Stimulated activated naive CD8-positive, alpha-beta T cell treated with anti-CD3 and anti-CD28 coated beads, Interleukin-15, Interleukin-2, amounts not matched to agents 100 U/mL and 50 U/mL, for 24 hours (primary cell): ENCODE results near the gene CLEC10A.
"Not testable (repeated sequence)": the region's sequence is repeated elsewhere in the genome, so short reads cannot be mapped to it uniquely, and the experiment has no call there.

Experiments used
- ATAC-seq: fragments of 150-1000 bp; cut with Tn5 transposase; one replicate; pipeline ENCODE4 v1.10.0; 2021
- DNase-seq: peaks from one replicate; pipeline ENCODE4 v3.0.0; 2021

The CLEC10A gene, protein sequence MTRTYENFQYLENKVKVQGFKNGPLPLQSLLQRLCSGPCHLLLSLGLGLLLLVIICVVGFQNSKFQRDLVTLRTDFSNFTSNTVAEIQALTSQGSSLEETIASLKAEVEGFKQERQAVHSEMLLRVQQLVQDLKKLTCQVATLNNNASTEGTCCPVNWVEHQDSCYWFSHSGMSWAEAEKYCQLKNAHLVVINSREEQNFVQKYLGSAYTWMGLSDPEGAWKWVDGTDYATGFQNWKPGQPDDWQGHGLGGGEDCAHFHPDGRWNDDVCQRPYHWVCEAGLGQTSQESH

DNA sequence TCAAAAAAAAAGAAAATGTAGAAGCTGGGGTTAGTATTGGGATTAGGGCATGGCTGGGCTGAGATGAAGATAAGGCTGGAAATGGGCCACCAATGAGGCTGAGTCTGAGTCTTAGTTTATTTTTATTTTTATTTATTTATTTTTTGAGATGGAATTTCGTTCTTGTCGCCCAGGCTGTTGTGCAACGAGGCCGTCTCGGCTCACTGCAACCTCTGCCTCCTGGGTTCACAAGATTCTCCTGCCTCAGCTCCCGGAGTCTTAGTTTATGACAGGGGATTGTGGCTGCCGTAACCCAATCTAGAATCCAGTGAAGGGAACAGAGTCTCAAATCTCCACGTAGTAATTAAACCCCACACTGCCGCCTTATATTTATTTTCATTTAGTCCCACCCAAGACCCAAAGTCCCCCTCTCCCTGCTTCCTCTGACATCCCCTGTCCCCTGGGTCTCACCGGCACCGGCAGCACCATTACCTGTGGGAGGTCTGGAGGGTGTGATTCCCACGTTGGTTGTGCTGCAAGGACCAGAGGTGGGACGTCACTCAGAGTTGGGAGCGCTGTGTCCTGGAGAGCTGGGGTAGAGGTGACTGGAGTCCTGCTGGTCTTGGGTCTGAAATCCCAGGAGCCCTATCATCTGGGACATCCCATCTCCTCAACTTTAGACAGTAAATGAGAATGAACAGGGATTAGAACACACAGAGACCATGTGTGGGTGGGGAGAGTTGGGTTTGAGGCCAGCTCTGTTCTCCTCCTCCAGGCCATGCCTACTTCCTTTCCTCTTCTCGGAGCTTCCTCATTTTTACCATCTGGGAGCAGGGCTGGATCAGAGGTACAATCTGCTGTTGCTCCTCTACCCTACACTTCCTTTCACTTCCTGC is at the start of gene CLEC10A:
Gene CLEC10A, minus strand, starts transcription at position 671 of the 875 bp plus-strand sequence. CDS start 1,439 bp downstream, outside the sequence.
- DNase-seq (no peak), ATAC-seq (no peak)

DNA sequence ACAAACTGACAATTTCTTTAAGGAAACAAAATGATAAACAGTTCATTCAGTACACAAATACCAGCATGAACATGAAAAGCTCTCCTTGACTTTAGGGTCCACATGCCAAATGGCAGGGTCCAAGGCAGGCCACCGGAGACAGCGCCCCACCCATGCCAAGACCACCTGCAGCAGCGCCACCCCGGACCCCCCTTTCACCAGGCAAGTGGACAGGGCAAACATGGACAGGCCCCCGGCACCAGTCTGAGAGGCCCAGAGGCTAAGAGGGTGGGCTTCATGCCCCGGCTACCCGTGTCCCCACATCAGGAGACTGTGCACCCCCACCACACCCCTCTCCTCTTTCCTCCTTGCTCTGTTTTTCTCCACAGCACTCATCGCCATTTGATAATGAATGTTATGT is 49.3 kb upstream of the CLEC10A start:
- ATAC-seq (no peak), DNase-seq (no peak)

DNA sequence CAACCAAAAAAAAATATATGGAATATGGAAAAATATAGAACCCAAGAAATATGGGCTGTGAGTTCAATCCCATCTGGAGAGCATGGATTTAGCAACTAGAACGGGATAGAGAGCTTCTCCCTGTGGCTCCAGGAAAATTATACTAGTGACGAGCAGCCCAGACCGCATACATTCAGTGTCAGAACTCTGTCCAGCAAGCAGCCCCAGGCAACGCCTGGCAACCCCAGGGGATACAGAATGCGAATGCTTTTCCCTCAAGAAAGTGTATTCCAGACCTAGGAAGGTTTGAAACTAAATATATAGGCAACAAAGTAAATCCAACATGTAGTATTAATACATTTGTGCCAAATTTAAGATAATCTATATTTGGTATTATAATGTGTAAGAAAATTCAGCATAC is 48.1 kb upstream of the CLEC10A start:
- ATAC-seq: no peak
- DNase-seq: no peak

DNA sequence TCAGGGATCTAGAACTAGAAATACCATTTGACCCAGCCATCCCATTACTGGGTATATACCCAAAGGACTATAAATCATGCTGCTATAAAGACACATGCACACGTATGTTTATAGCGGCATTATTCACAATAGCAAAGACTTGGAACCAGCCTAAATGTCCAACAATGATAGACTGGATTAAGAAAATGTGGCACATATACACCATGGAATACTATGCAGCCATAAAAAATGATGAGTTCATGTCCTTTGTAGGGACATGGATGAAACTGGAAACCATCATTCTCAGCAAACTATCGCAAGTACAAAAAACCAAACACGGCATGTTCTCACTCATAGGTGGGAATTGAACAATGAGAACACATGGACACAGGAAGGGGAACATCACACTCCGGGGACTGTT is 47.5 kb upstream of the CLEC10A start:
- ATAC-seq, DNase-seq: not testable (repeated sequence)

DNA sequence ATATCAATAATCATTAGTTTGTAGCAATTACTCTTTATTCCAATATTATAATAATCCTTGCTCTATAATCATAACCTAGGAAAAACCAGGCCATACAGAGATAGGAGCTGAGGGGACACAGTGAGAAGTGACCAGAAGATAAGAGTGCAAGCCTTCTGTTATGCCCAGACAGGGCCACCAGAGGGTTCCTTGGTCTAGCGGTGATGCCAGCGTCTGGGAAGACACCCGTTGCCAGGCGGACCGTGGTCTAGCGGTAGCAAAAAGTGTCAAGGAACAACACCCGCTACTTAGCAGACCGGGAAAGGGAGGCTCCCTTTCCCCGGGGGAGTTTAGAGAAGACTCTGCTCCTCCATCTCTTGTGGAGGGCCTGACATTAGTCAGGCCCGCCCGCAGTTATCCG is 46.3 kb upstream of the CLEC10A start:
- ATAC-seq, DNase-seq: not testable (repeated sequence)

DNA sequence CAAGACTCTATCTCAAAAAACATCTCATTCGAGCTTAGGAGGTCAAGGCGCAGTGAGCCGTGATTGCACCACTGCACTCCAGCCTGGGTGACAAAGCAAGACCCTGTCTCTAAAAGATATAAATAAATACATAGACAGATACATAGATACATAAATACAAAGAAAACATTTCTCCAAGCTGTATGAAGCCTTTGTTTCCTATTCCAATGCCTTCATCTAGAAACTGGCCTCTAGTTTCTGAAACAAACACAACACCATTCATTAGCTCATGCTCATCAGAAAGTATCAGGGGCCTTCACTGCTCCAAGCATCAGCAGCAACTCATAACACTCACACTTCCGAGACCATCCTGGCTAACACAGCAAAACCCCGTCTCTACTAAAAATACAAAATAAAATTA is 44.9 kb upstream of the CLEC10A start:
- ATAC-seq: no peak
- DNase-seq: no peak

DNA sequence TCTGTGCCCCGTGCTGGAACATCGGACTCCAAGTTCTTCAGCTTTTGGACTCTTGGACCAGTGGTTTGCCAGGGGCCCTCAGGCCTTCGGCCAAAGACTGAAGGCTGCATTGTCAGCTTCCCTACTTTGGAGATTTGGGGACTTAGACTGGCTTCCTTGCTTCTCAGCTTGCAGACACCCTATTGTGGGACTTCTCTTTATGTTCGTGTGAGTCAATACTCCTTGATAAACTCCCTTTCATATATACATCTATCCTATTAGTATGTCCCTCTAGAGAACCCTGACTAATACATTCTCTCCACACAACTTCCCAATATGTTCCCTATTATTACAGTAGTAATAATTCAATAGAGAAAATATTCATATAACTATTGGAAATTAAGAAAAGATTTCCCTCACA is 43.8 kb upstream of the CLEC10A start:
- DNase-seq (no peak), ATAC-seq (no peak)

DNA sequence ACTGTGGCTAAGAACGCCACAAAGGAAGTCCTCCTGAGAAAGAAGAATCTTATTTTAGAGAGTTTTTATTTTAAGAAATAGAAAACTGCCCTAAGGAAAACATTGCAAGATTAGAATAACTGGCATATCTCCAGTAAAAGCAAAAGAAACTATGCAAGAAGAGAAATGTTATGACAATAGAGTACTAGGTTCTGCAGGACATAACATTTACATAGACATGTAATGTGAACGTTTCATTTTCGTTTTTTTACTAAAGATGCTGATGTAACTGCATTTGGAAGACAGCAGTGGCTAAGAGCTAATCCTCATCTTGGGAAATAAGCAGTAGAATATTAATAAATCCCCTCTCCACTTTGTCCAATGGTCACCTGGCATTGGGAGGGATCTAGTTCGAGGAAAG is 42.3 kb upstream of the CLEC10A start:
- no peak for DNase-seq
- ATAC-seq: no peak

DNA sequence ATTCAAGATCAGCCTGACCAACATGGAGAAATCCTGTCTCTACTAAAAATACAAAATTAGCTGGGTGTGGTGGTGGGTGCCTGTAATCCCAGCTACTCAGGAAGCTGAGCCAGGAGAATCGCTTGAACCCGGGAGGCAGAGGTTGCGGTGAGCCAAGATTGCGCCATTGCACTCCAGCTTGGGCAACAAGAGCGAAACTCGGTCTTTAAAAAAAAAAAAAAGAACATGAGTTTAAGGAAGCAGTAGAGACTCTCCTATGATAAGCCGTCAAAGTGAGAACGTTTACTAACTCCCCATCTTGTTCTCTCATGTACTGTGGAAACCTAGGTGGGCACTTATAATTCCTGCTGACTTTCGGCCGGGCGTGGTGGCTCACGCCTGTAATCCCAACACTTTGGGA is 40.6 kb upstream of the CLEC10A start:
- not testable (repeated sequence) for DNase-seq, ATAC-seq

DNA sequence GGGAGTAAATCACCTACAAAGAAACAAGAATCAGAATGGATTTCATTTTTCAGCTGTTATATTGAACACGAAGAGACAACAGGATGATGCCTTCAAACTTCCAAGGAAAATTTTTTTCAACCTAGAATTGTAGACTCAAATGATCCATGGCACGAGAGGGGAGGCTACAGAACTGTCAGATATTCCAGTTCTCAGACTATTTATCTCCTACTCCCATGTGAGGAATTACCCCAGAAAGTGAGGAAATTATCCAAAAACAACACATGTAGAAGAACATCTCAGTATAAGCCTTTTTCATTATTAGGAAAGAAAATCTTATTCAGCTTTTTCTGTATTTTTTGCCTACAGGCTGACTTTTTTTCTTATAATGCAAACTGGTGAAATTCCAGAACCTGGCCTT is 40.1 kb upstream of the CLEC10A start:
- DNase-seq: no peak
- no peak for ATAC-seq

DNA sequence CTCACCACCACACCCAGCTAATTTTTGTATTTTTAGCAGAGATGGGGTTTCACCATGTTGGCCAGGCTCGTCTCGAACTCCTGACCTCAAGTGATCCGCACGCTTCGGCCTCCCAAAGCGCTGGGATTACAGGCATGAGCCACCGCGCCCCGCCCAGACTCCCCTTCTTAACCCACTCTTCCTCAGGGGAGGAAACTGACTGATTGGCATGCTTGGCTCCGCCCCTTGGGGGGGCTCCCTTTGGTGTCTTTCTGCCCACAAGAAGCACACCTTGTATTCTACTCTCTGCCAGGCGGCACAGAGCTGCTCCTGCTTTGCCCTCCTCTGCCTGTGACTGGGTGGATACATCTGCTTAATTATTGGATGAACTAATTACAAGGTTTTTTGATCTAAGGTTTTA is 39.3 kb upstream of the CLEC10A start:
- ATAC-seq: no peak
- DNase-seq: no peak

DNA sequence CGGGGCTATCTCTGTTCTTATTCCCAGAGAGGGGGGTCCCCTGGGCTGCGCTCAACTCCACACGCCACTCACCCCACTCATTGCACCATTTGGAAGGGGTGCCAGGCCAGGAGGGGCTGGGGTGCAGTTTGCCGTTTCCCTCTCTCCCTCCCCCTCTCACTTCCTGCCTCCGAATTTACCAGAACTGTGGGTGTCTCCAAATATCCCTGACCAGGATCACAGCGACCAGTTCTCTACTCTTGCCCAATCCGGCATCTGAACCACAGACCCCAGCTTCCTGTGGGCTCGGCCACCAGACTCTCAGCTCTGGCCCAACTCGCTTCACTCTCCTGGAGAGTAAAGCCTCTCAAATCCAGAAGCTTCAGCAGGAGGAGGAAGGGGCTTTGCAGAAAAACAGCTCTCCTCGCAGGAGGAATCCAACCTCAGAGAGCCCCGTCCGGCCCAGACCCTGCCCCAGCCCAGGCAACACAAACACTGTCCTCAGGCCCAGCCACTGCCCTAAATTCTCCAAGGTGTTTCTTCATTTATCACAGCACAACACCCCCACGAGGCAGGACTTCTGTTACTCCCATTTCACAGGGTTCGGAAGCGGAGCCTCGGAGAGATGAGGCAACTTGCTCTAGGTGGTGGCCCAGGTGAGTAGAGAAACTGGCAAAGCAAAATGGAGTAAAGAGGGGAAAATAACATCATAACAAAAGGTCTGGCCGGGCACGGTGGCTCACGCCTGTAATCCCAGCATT is 35.0 kb upstream of the CLEC10A start:
- ATAC-seq: no peak

DNA sequence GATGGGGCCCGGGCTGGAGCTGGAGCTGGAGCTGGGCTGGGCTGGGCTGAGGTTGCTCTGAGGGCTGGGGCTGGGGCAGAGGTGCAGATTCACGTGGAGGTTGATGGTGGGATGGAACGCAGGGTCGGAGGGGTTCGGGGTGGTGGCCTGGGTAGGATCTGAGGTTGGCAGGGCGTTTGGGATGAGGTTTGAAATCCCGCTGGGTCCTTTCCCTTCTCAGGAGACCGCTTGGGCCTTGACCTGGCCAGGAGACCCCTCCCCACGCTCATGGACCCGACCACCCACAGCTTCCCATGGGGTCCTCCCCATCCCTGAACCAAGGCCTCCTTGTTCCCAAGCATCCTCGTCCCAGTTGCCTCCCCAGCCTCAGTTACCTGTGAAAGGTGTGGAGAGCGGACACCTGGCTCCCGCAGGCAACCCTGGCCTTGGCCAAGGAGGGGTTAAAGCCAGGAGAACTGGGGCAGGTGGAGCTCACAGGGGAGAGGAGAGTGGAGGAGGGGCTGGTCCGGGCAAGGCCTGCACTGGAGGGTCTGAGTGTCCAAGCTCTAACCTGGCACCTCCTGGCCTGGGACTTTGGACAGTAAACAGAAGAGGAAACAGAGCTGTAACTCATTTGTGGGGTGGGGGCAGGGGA is 34.3 kb upstream of the CLEC10A start, which contains the start of gene ASGR2:
Gene ASGR2, minus strand, starts transcription at position 582 of the 634 bp plus-strand sequence. CDS start 582 bp downstream, outside the sequence.
- no peak for ATAC-seq
- no peak for DNase-seq

More for the DNA sequence above, 35.0 kb upstream of the CLEC10A start:
- DNase-seq: no peak

DNA sequence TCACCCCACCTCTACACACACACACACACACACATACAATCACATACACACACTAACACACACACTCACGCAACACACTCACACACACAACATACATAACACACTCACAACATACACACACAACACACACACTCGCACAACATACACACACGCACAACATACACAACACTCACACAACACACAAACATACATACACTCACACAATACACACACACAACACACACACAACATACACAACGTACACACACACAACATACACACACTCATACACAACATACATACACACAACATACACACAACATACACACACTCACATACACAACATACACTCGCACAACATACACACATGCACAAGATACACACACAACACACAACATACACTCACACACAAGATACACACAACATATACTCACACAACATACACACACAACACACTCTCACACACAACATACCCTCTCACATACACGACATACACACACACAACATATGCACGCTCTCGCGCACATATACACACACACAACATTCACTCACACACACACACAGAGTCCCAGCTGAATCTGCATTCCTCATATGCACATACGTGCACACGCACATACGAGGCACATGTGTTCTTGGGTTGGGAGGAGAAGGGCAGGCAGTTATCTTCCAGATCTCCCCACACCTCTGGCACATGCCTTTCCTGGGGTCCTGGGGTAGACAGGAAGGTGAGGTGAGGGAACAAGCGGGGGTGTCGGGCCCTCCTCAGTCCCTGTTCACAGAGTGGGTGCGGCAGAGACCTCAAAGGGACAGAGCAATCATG is 33.4 kb upstream of the CLEC10A start:
- no peak for DNase-seq
- ATAC-seq: no peak

DNA sequence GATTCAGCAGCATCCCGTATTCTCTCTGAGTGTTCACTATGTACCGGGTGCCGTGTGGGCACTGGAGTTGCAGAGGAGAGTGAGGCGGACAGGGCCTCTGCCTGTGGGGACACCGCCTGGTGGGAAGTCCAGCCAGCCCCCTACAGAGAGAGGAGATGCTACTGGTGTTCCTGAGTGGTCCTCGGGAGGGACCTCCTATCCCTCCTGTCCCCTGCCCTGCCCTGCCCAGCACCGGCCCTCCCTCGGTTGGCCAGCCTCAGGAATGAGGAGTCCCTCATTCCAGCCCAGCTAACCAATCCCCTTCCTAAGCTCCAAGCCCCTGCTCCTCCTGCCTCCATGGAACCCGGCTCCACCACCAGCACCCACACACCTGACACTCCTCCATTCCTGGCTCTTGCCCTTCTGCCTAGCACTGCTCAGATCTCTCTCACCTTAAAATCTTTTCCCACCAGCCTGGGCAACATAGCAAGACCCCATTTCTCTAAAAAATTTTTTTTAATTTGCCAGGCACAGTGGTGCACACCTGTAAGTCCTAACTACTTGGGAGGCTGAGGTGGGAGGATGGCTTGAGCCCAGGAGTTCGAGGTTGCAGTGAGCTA is 32.6 kb upstream of the CLEC10A start:
- ATAC-seq (no peak), DNase-seq (no peak)

DNA sequence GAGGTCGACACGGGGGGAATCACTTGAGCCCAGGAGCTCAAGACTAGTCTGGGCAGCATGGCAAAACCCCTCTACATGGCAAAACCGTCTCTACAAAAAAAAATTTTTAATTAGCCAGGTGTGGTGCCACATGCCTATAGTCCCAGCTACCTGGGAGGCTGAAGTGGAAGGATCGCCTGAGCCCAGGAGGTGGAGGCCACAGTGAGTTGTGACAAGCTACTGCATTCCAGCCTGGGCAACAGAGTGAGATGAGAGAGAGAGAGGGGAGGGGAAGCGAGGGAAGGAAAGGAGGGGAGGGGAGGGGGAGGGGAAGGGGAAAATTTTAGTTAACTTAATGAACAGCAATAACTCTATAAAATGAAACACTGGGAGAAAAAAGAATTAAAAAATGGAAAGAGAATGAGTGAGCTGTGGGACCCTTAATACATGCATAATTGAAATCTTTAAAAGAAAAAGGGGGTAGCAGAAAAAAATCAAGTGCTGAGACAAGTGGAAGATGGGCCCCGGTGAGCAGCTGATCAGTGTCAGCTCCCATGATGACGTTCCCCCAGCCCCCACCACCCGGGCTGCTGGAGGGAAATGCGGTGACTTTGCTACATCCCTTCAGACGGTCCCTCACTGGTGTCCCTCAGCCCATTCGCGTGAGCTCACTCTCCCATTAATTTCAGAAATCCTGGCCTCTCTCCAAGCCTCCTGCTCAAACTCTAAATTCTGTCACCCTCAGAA is 31.9 kb upstream of the CLEC10A start:
- ATAC-seq: no peak
- no peak for DNase-seq

DNA sequence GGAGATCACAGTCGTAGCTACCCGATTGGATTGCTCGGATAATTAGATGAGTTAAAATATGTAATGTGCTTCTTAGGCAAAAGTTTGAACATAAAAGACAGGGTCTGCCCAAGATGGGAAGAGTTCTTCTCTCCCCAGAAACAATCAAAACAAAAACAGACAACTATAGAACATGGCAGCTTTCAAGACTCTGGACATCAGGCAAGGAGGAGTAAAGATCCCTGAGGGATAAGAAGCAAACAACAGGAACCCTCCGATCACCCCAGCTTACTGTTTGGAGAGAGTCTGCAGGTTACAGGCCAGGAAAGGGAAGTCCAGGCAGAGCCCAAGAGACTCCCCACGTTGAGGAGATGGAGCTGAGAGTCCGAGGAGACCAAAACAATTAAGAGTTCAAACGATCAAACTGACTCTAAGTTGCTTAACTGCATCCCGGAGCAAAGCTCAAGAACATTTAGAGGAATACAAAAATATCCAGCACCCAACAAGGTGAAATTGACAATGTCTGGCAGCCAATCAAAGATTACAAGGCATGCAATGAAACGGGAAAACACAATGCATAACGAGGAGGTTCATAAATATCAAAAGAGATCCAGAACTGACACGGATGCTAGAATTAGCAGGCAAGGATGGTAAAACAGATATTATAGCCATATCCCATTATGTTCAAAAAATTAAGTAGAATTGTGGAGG is 30.7 kb upstream of the CLEC10A start:
- DNase-seq (no peak), ATAC-seq (no peak)

DNA sequence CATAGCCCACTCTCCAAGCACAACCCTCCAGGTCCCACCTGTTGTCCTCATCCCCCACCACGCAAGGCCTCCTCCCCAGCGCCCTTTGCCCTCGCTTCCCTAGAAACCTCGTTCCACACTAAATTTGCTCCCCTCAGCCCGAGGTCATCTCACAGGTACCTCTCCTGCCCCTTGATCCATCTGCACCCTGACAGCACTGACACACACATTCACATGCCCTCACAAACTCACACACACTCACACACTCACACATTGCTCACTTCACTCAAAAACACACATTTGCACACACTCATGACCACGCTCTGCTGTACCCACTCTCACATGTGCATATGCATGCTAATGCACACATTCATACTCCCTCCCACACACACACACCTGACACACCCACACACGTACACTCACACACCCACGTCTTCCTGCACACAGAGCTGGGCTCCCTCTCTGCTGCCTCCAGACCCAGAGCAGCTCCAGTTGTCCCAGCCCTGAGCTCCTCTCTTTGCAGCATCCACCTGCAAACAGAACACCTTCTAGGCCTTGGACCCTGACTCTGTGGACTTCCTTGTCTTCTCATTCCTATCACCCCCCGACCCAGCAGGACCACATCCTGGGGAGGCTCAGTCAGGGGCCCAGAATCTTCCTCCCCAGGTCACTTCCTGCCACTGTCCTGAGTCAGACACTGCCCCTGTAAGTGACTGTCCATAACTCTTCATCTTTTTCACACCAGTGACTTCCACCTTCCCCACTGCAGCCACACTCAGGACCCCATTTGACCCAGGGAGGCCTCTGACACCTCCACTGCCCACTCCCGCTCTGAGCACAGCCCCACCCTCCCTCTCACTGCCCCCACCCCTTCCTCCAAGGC is 29.6 kb upstream of the CLEC10A start:
- ATAC-seq (no peak), DNase-seq (no peak)

DNA sequence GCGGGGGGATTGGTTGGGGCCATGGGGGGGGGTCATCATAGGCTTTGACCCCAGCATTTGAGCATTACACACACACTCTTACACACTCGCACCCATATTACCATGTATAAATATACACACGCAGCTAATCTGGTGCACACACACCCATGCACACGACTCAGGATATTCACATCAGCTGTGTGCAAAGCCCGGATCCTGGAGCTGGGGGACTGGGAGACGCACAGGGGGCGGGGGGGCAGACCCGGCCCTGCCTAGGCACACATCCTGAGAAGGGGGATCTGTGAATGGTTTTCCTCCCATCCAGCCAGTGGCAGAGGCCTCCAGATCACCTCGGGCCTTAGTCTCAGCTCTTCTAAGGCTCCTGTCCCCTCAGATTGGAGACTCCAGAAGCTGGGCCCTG is 28.9 kb upstream of the CLEC10A start:
- no peak for ATAC-seq
- no peak for DNase-seq
